Neural cell (in vitro differentiated cells): ENCODE results near the gene TCP11.

Experiments used
- EP300 ChIP-seq: fragments of 450-650 bp; conservative IDR thresholded peaks from 2 replicates; pipeline ENCODE4 v1.6.1; 2014; ENCODE audit warnings: antibody characterized with exemption, mild to moderate bottlenecking, moderate library complexity; ENCODE audit not compliant: poor library complexity, severe bottlenecking
- POLR2AphosphoS5 ChIP-seq: IDR thresholded peaks from 2 replicates; pipeline ENCODE4 v1.6.1; 2012

DNA sequence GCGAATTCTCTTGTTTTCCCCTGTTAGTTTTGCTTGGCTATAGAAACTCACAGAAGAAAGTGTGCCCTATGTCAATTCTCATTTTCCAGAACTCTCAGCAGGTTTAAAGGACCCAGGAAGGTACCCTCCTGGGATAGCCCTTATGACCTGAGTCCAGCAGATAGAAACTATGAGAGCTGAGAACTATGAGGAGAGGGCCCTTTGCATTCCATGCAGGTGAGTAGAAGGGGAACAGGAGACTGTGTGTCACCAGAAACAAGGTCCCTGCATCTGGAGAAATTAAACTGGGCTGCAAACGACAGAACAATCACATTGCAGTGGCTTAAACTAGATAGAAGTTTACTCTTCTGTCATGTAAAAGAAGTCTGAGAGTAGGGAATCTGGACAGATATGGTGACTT lies 36.9 kb upstream of the TCP11 start:
- TF ChIP-seq EP300 (no peak), POLR2AphosphoS5 (no peak)
